A673 (cell line): Measurements from ENCODE around the gene FAM227B. TPM values are rescaled to one million over a fixed set of nuclear protein-coding genes. Genes with fewer than 3 reads are reported as not detected.

Experiments
- BruUV-seq: library from RNA; stranded (reverse); fragments of 400-500 nt; replicated peaks from 2 replicates; lab custom pipeline; 2021; lab: Mats Ljungman, UMichigan
- CTCF ChIA-PET: fragments of 300-600 bp; sonication (Branson Sonifier 250); formaldehyde crosslinking; loops from one replicate; lab custom pipeline; 2022; ENCODE audit warnings: antibody characterized with exemption; lab: Charles Lee
- POLR2A ChIA-PET: fragments of 300-600 bp; sonication (Branson Sonifier 250); formaldehyde crosslinking; loops from one replicate; lab custom pipeline; 2022; ENCODE audit warnings: antibody characterized with exemption; ENCODE audit not compliant: low non-redundant PET; lab: Charles Lee
- DNase-seq: peaks from one replicate; pipeline ENCODE4 v3.0.0-alpha.2; 2015; ENCODE audit warnings: low spot score
- H3K27ac ChIP-seq: fragments of 200-600 bp; sonication (generic); 2 replicates; pipeline ENCODE4 v1.5.1; 2016; ENCODE audit warnings: mixed run types, low read depth, mild to moderate bottlenecking, mixed read lengths, antibody characterized with exemption, low read length; ENCODE audit not compliant: poor library complexity, severe bottlenecking
- H3K27me3 ChIP-seq: fragments of 200-600 bp; sonication (generic); replicated peaks from 2 replicates; pipeline ENCODE4 v1.6.1; 2017; ENCODE audit warnings: mixed run types, low read depth, mild to moderate bottlenecking, mixed read lengths, antibody characterized with exemption, low read length; ENCODE audit not compliant: insufficient read depth, poor library complexity
- H3K36me3 ChIP-seq: fragments of 200-600 bp; sonication (generic); 2 replicates; pipeline ENCODE4 v1.6.1; 2016; ENCODE audit warnings: mixed run types, mild to moderate bottlenecking, mixed read lengths, antibody characterized with exemption, low read length; ENCODE audit not compliant: insufficient read depth, poor library complexity, severe bottlenecking
- H3K4me1 ChIP-seq: fragments of 200-600 bp; sonication (generic); 2 replicates; pipeline ENCODE4 v1.6.1; 2017; ENCODE audit warnings: mixed run types, mild to moderate bottlenecking, mixed read lengths, antibody characterized with exemption, low read length; ENCODE audit not compliant: insufficient read depth, poor library complexity, severe bottlenecking
- H3K4me3 ChIP-seq: fragments of 200-600 bp; sonication (generic); 2 replicates; pipeline ENCODE4 v1.5.1; 2016; ENCODE audit warnings: low read depth, mixed run types, mild to moderate bottlenecking, mixed read lengths, low read length; ENCODE audit not compliant: poor library complexity, severe bottlenecking
- H3K9me3 ChIP-seq: fragments of 200-600 bp; sonication (generic); 2 replicates; pipeline ENCODE4 v1.6.1; 2016; ENCODE audit warnings: mixed run types, low read depth, mild to moderate bottlenecking, mixed read lengths, antibody characterized with exemption, low read length; ENCODE audit not compliant: poor library complexity, severe bottlenecking
- CTCF ChIP-seq: fragments of 300-800, 200-600 bp; sonication (generic); conservative IDR thresholded peaks from 2 replicates; pipeline ENCODE4 v1.5.1; 2017; ENCODE audit warnings: low read depth, mild to moderate bottlenecking, antibody characterized with exemption, low read length, moderate library complexity, mixed read lengths
- EZH2 ChIP-seq: fragments of 200-600 bp; sonication (generic); IDR thresholded peaks from 2 replicates; pipeline ENCODE4 v1.6.1; 2017; ENCODE audit warnings: borderline replicate concordance, low read depth, mild to moderate bottlenecking, mixed read lengths, antibody characterized with exemption, low read length; ENCODE audit not compliant: poor library complexity, severe bottlenecking
- intact Hi-C: fragments of 100-400 bp; cut with micrococcal nuclease; formaldehyde crosslinking; loops from one replicate; pipeline ENCODE4 v1.10.0; 2022; ENCODE audit not compliant: unreplicated experiment
- total RNA-seq: library from RNA; stranded (reverse); gene quantifications from 2 replicates; pipeline ENCODE4 v1.2.3, GENCODE V29; 2021

Gene FAM227B
- total RNA-seq, 1 experiment from 2014 or later, result 2.3 TPM

- Histone ChIP-seq H3K4me1 (peaks cover 8% of the 10 kb centered on the region), H3K27ac (no peak overlapping the region), H3K4me3 (no peak overlapping the region), H3K9me3 (no peaks in the 10 kb centered on the region), H3K27me3 (no peaks in the 10 kb centered on the region), H3K36me3 (no peaks in the 10 kb centered on the region)
- ChIA-PET POLR2A (no interaction called here), CTCF (no interaction called here)
- intact Hi-C loops, result no loop called here
- no peak for TF ChIP-seq CTCF
- TF ChIP-seq EZH2, result no peak
- no peak for DNase-seq
- no TSS peak for BruUV-seq
Measured at GRCh38 chr15:49570672-49571071, 49.9 kb downstream of the FAM227B start.

- Histone ChIP-seq H3K27me3 (no peaks in the 10 kb centered on the region), H3K9me3 (no peaks in the 10 kb centered on the region), H3K27ac (no peak overlapping the region), H3K4me3 (no peak overlapping the region), H3K36me3 (no peaks in the 10 kb centered on the region), H3K4me1 (peaks cover 8% of the 10 kb centered on the region)
- POLR2A ChIA-PET, result no interaction called here
- CTCF ChIA-PET, result no interaction called here
- TF ChIP-seq CTCF (no peak), EZH2 (no peak)
- intact Hi-C loops, result no loop called here
- BruUV-seq, result no TSS peak
- DNase-seq, result no peak
Measured at GRCh38 chr15:49570174-49570573, 50.4 kb downstream of the FAM227B start.

- H3K36me3 ChIP-seq, result no peaks in the 10 kb centered on the region
- no peak for DNase-seq
- no peak overlapping the region for H3K27ac ChIP-seq
- intact Hi-C loops, result no loop called here
- BruUV-seq, result no TSS peak
- POLR2A ChIA-PET, result no interaction called here
- TF ChIP-seq EZH2 (no peak), CTCF (no peak)
- no peaks in the 10 kb centered on the region for H3K27me3 ChIP-seq
- CTCF ChIA-PET, result no interaction called here
- H3K4me3 ChIP-seq, result no peak overlapping the region
- peaks cover 5% of the 10 kb centered on the region for H3K9me3 ChIP-seq
- no peaks in the 10 kb centered on the region for H3K4me1 ChIP-seq
Measured at GRCh38 chr15:49560045-49560444, 60.6 kb downstream of the FAM227B start.
